ENCODE results near the gene MC3R.

The MC3R gene

DNA sequence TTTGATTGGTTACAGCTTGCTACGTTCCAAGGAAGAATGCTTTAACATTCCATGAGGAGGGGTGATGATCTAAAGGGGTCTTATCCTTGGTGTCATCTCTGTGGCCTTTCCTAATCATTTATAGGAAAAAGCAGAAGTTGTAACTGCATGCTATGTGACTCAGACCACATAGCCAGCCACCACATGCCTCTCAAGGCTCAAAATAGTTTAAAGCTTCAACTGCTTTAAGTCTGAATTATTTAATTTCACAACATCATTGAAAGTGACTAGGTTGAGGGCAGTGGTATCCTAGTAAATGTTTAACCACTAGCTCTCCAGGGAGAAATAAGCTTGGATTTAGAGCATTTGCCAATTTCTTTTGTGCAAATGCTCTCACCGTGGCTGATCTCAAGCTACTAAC lies 29.7 kb downstream of the MC3R start:
- H3K36me3 Mint-ChIP-seq: no peaks in the 10 kb centered on the region

GRCh38 chr20:56285496-56285895 lies 37.0 kb downstream of the MC3R start:
- no peaks in the 10 kb centered on the region for H3K36me3 Mint-ChIP-seq
- no peaks in the 10 kb centered on the region for H3K4me1 Mint-ChIP-seq
- H3K9me3 Mint-ChIP-seq: peaks cover 2% of the 10 kb centered on the region
- peaks cover 2% of the 10 kb centered on the region for H3K27me3 Mint-ChIP-seq
- no peak for ATAC-seq (ENCODE audit: low read depth)
- H3K27ac Mint-ChIP-seq: no peak overlapping the region
- no peak overlapping the region for H3K4me3 Mint-ChIP-seq
- DNase-seq (ENCODE audit: low spot score in 2 of 2): no peak

More for the DNA sequence above, 29.7 kb downstream of the MC3R start:
- ATAC-seq (ENCODE audit: low read depth) (no peak), DNase-seq (ENCODE audit: low spot score in 2 of 2) (no peak)
- Mint-ChIP-seq H3K27me3 (no peaks in the 10 kb centered on the region), H3K9me3 (peaks cover 6% of the 10 kb centered on the region), H3K4me1 (no peaks in the 10 kb centered on the region), H3K4me3 (no peak overlapping the region), H3K27ac (no peak overlapping the region)

- Mint-ChIP-seq H3K36me3 (no peaks in the 10 kb centered on the region), H3K27ac (no peak overlapping the region), H3K27me3 (peaks cover 5% of the 10 kb centered on the region), H3K4me1 (no peaks in the 10 kb centered on the region), H3K4me3 (no peak overlapping the region), H3K9me3 (no peaks in the 10 kb centered on the region)
- ATAC-seq (ENCODE audit: low read depth) (no peak), DNase-seq (ENCODE audit: low spot score in 2 of 2) (no peak)
Observed at GRCh38 chr20:56289652-56290051, 41.1 kb downstream of the MC3R start.

- Mint-ChIP-seq H3K4me3 (no peak overlapping the region), H3K9me3 (peaks cover 3% of the 10 kb centered on the region), H3K4me1 (no peaks in the 10 kb centered on the region), H3K27ac (no peak overlapping the region), H3K27me3 (peaks cover 5% of the 10 kb centered on the region), H3K36me3 (peaks cover 2% of the 10 kb centered on the region)
- no peak for ATAC-seq (ENCODE audit: low read depth)
- no peak for DNase-seq (ENCODE audit: low spot score in 2 of 2)
Observed at GRCh38 chr20:56299362-56299761, 50.8 kb downstream of the MC3R start.
